ENCODE measurements around the gene DCDC1.

DCDC1 gene

DNA sequence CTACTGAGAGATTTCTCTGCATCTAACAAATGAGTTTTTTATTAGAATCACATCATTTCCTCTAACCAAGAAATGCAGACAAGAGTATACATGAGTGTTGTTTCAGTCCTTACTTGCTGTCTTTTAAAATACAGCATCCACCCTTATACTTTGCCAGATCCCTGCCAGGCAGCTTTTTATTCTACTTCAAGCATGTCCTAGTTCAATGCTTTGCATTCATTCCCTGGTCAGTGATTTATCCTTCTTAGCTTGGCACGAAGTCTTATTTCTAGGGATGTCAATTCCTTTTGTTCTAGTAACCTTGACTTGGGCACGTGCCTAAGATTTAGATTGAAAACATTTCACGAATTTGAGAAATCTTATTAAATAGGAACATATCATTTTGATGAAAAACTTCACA, 476.2 kb downstream of the DCDC1 start:
- DNase-seq = no peak

DNA sequence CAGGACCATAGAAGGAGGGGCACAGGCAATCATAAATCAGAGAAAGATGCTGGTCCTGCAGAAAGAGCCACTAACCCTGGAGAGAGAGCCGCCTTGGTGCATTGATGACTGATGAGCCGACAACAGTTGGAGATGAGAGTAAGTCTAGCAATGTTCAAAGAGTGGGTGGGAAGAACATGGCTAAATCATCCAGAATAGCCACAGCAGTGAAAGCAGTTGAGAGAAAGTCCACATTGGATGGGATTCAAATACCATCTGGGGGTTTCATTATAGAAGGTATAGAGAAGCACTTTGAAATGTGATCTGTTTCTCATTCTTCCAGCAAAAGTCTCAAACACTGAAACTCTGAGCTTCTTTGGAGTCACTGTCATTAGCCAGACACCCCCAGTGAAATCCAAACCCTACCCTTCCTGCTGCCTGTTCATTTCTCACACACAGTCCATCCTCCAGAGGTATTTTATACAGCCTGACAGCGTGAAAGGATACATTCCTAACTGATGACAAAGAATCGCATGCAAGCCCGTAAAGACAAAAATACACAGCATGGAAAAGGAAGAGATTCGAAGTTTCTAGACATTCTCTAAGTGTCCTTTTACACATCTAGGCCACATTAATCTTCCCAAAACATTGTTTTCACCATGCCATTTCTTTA, 480.3 kb downstream of the DCDC1 start:
- no peak for DNase-seq

DNA sequence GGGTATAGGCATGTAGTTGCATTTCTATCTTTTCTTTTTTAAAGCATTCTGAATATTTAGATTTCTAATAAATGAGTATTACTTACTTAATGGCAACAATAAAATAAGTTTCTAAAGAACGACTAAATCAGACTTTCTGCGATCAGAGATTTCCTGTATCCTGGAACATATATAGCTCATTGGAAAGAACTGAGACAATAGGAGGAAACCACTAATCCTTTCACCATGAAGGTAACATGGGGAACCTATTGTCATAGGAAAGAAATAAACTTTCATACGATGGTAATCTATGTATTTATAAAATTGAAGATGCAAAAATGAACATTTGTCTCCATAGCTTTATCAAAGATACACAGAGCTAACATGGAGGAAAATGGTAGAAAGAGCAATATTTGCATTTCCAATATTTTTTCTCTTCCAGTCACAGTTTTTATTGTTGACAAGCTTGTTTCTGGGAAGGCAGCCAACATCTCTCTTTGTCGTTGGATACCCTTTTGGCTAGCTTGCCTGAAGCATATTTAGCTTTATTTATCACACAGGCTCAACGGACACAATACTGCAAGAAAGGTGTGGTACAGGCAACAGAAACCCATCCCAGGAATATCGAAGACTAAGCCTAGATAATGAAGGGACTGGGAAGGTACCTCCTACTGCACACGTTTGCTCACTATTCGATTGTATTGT, 490.1 kb downstream of the DCDC1 start:
- no peak for DNase-seq

DNA sequence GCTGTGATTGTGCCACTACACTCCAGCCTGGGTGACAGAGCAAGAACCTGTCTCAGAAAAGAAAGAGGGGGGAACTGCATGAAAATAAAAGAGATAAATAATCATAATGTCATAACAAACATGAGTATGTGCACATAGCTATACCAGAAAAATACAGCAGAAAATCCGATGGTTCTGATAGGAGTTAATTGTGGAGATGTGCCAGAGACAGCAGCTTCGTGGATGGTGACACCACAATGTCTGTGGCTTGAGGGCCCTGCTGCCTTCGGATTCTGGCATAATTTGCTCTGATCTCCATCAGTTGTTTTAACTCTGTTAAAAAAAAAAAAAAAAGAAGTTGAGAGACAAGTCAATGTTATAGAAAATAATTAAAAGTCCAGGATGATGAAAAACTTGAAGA, 491.1 kb downstream of the DCDC1 start:
- DNase-seq = no peak

- no peak for DNase-seq
Observed at GRCh38 chr11:30876663-30877396, 492.7 kb downstream of the DCDC1 start.

GRCh38 chr11:30876228-30876627, 493.3 kb downstream of the DCDC1 start:
- DNase-seq = no peak

DNA sequence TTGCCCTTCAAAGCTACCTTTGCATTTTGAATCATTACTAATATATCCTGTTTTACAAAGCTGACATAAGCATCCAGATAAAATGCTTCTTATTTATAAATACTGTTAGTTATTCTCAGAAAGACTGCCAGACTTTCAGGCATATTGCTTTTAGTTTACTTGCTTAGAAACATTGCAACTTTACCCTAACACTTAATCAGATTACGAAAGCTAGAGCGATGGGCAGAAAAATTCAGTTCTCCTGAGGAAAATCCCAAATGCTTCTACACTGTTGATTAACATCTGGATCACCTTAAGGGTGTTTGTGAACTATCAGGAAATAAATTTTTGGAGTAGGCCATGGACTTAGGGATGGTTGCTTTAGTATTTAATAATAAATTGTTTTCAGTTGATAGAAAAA, 493.7 kb downstream of the DCDC1 start:
- no peak for DNase-seq

- no peak for DNase-seq
Observed at GRCh38 chr11:30873924-30874610, 495.5 kb downstream of the DCDC1 start.

GRCh38 chr11:30868626-30869081, 500.9 kb downstream of the DCDC1 start:
- no peak for DNase-seq

DNA sequence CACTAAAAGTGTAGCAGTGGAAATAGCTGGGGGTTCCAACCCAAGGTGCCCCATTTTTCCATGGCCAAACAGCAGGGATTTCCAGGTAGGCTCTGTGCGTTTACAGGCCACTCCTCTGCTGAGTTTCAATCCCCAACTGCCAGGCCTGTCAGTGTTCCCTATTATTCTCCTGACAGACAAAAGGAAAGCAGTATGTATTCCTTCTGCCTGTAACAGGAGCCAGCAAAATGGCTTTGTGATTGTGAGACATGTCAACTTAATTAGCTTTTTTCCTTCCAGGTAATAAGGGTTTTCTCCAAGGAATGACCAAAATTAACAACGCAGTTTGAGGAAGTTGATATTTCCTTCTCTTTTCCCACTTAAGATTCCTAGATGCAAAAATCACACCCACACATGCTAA, 506.3 kb downstream of the DCDC1 start:
- no peak for DNase-seq

GRCh38 chr11:30861531-30861930, 508.0 kb downstream of the DCDC1 start:
- DNase-seq = no peak

DNA sequence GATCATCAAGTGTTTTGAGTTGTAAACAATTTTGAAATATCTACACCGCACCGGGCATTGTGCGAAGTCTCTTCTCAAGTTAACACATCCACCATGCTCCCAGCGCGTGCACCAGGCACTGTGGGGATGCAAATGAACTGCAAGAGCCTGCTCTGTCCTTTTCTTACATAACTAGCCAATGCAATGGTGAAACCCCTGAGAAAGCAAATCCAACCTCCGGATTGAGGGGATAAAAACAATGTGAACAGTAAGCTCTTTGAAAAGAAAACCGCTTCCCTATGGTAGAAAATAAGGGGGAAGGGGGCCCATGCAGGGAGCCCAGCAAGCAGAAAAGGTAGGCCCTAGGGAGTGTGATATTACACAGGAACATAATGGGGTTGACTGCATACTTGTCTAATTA, 508.5 kb downstream of the DCDC1 start:
- no peak for DNase-seq

- DNase-seq = no peak
Observed at GRCh38 chr11:30860146-30860545, 509.4 kb downstream of the DCDC1 start.

DNA sequence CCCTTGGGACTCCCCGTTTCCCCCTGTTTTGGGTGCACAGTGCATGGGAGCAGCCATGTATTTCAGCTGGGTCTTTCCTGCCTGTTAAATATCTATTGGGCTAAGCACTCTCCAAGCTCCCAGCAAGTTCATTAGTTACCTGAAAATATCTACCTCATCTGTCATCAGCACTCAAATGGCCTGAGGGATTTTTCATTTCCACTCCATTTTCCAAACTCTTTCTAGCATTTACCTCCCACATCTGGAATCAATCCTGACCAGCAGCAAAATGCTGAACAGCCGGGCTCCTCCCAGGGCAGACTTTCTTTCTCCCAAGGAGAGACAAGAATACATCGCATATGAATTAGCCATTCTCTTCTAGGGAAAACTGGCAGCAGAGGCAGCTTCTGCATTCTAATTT, 509.9 kb downstream of the DCDC1 start:
- DNase-seq = no peak

- peak; percentile 47 for DNase-seq
Observed at GRCh38 chr11:30855383-30856006, 514.0 kb downstream of the DCDC1 start.

DNA sequence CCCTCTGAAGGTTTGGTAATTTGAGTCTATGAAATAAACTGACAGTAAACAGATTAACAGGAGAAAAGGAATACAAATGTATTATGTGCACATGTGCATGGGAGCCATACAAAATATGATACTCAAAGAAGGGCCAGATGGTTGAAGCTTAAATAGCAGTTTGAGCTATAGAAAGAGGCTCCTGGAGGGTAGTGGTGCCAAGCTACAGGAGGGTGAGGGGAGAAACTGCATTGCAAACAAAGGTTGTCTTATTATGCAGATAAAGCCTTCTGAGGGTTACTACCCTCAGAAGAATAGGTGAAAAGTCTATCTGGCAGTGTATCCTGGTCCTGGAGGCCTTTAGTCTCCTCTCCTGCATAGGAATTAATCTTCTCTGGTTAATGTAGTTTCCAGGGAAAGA, 516.1 kb downstream of the DCDC1 start:
- no peak for DNase-seq

DNA sequence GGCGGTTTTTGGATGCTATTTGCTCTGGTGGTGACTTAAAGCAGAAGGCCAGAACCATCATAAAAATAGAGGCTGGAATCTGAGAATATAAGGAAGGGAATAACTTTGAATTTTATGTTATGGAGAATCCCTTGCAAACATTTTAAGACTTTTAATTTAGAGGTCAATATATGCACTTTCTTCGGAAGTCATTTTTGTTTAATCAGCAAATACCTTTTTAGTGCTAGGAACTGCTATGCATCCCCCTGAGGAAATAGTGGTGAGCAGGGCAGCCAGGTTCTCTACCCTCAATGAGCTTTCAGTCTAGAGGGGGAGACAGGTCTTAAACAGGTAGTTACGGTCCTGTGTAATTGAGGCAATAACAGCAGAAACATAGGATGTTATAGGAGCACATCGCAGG, 516.9 kb downstream of the DCDC1 start:
- DNase-seq = no peak

DNA sequence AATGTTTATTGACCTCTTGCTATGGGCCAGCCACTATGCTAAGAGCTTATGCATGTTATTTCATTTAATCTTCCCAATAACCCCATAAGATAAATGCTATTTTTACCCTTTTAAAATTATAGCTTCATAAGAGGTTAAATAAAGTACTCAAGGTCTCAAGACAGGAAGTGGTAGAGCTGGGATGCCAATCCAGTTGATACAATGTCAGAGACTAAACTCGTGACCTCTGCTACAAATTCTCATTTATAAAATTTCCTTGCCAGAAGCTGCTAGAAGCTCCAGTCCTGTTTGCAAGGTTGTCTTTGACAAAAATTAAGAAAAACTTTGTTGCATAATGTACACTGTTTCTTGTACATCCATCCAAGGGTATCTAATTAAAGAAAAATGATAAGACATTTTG, 517.4 kb downstream of the DCDC1 start:
- no peak for DNase-seq

DNA sequence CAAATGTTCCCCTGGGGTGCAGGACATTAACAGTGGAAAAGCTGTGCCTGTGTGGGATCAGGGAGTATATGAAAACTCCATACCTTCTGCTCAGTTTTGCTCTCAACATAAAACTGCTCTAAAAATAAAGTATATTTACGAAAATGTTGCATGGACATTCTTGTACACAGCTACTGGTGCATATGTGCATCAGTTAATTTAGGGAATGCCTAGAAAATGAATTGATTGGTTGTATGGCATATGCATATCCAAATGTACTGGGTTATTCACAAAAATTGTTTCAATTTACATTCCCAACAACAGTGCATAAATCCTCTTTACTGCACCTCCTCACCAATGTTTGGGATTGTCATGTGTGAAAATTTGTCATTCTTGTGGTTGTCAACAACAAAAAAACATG, 532.3 kb downstream of the DCDC1 start:
- no peak for DNase-seq

DNA sequence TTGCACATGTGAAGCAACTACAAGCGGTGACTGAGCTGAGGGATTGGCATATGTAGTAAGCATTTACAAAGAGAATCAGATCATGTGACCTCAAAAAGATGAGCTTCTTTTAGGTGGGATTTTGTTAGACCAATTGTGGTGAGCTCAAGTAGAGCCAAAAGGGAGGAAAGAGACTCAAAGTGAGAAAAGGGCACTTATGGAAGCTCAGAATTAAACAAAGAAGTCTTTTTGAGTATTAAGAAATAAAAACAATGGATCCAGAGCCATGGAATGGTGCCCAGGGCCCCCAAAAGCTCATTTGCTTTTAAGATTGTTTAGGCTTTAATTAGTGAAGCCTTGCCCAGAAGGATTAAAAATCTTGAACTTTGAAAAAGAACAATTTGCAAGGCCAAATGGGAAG, 536.7 kb downstream of the DCDC1 start:
- DNase-seq = no peak

GRCh38 chr11:30830681-30831080, 538.9 kb downstream of the DCDC1 start:
- DNase-seq = no peak

- no peak for DNase-seq
Observed at GRCh38 chr11:30826911-30827310, 542.6 kb downstream of the DCDC1 start.

DNA sequence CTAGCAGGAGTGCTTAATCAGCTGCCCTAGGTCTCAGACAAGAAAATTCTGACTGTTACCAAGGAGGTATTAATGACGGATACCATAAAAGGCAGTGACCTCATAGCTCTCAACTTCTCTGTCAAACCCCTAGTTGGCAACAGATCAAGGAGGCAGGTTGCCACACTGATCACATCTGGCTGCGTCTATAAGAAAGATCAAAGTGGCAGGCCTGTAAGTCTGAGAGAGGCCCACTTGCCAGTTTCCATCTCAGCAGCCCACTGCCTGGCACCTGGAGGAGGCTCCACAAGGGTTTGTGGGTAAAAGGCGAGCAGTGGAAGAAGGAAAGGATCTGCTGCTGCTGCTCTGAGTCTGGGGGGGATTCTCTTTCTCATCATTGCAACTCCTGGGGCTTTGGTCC, 543.8 kb downstream of the DCDC1 start:
- no peak for DNase-seq
